GM23338 (cell line): ENCODE results near the gene ABCD2. TPM values are rescaled to one million over a fixed set of nuclear protein-coding genes. Genes with fewer than 3 reads are reported as not detected.

ENCODE experiments used
- ATAC-seq: fragments of 200-7000 bp; cut with Tn5 transposase; 3 replicates; pipeline ENCODE4 v1.9.1; 2020
- DNase-seq: peaks from one replicate; pipeline ENCODE4 v3.0.0-alpha.2; 2015; ENCODE audit warnings: low spot score
- H2AFZ ChIP-seq: fragments of 200-600 bp; sonication (generic); 2 replicates; pipeline ENCODE4 v1.8.0; 2016; ENCODE audit warnings: antibody characterized with exemption, mild to moderate bottlenecking, moderate library complexity
- H3F3A ChIP-seq: fragments of 200-600 bp; sonication (generic); replicated peaks from 2 replicates; pipeline ENCODE4 v1.8.0; 2017; ENCODE audit warnings: antibody characterized with exemption, mixed run types, low read depth
- H3K27ac ChIP-seq: fragments of 200-600 bp; sonication (generic); 2 replicates; pipeline ENCODE4 v1.6.1; 2016; ENCODE audit warnings: low read depth
- H3K27me3 ChIP-seq: fragments of 200-600 bp; sonication (generic); 2 replicates; pipeline ENCODE4 v1.8.0; 2016; ENCODE audit warnings: mild to moderate bottlenecking, mixed run types, moderate library complexity; ENCODE audit not compliant: insufficient read depth
- H3K36me3 ChIP-seq: fragments of 200-600 bp; sonication (generic); 2 replicates; pipeline ENCODE4 v1.8.0; 2016; ENCODE audit warnings: mild to moderate bottlenecking; ENCODE audit not compliant: insufficient read depth
- H3K4me1 ChIP-seq: fragments of 200-600 bp; sonication (generic); 2 replicates; pipeline ENCODE4 v1.8.0; 2016; ENCODE audit warnings: mild to moderate bottlenecking, moderate library complexity; ENCODE audit not compliant: insufficient read depth
- H3K4me2 ChIP-seq: fragments of 200-600 bp; sonication (generic); 2 replicates; pipeline ENCODE4 v1.7.1; 2017; ENCODE audit warnings: mixed run types
- H3K4me3 ChIP-seq: fragments of 200-600 bp; sonication (generic); 2 replicates; pipeline ENCODE4 v1.6.1; 2016; ENCODE audit warnings: mixed run types
- H3K79me2 ChIP-seq: fragments of 200-600 bp; sonication (generic); replicated peaks from 2 replicates; pipeline ENCODE4 v1.8.0; 2017; ENCODE audit warnings: mild to moderate bottlenecking; ENCODE audit not compliant: insufficient read depth
- H3K9me2 ChIP-seq: fragments of 200-600 bp; sonication (generic); 2 replicates; pipeline ENCODE4 v1.8.0; 2017; ENCODE audit not compliant: insufficient read depth
- H4K20me1 ChIP-seq: fragments of 200-600 bp; sonication (generic); replicated peaks from 2 replicates; pipeline ENCODE4 v1.8.0; 2017; ENCODE audit warnings: mild to moderate bottlenecking; ENCODE audit not compliant: insufficient read depth
- H3K27ac Mint-ChIP-seq: 2 replicates; pipeline ENCODE4 v1.8.0; 2020; ENCODE audit warnings: inconsistent platforms, mild to moderate bottlenecking, moderate library complexity, mixed read lengths
- H3K27me3 Mint-ChIP-seq: 3 replicates; pipeline ENCODE4 v1.8.0; 2022; ENCODE audit warnings: low read depth, mild to moderate bottlenecking, moderate library complexity, mixed read lengths, inconsistent platforms; ENCODE audit not compliant: insufficient read depth, poor library complexity
- H3K36me3 Mint-ChIP-seq: 3 replicates; pipeline ENCODE4 v1.8.0; 2021; ENCODE audit warnings: low read depth, mild to moderate bottlenecking, inconsistent platforms, moderate library complexity, mixed read lengths
- H3K4me1 Mint-ChIP-seq: 3 replicates; pipeline ENCODE4 v1.8.0; 2020; ENCODE audit warnings: mild to moderate bottlenecking, inconsistent platforms, mixed read lengths
- H3K4me3 Mint-ChIP-seq: 3 replicates; pipeline ENCODE4 v1.8.0; 2021; ENCODE audit warnings: moderate library complexity, mild to moderate bottlenecking, inconsistent platforms, mixed read lengths
- H3K9me3 Mint-ChIP-seq: 3 replicates; pipeline ENCODE4 v1.8.0; 2020; ENCODE audit warnings: moderate library complexity, mild to moderate bottlenecking, inconsistent platforms, mixed read lengths
- ETS1 ChIP-seq: IDR thresholded peaks from 2 replicates; pipeline ENCODE4 v1.6.1; 2016; ENCODE audit warnings: antibody characterized with exemption
- EZH2 ChIP-seq: fragments of 200-600 bp; sonication (generic); IDR thresholded peaks from one replicate; pipeline ENCODE4 v1.8.0; 2017; ENCODE audit warnings: antibody characterized with exemption, mild to moderate bottlenecking, low read depth; ENCODE audit not compliant: unreplicated experiment
- JUNB ChIP-seq: IDR thresholded peaks from one replicate; pipeline ENCODE4 v1.6.1; 2016; ENCODE audit warnings: antibody characterized with exemption; ENCODE audit not compliant: unreplicated experiment
- NANOG ChIP-seq: IDR thresholded peaks from 2 replicates; pipeline ENCODE4 v1.6.1; 2016; ENCODE audit warnings: antibody characterized with exemption, borderline replicate concordance
- POLR2AphosphoS5 ChIP-seq: IDR thresholded peaks from 2 replicates; pipeline ENCODE4 v1.6.1; 2016; ENCODE audit warnings: antibody characterized with exemption, low read depth
- STAT1 ChIP-seq: IDR thresholded peaks from one replicate; pipeline ENCODE4 v1.6.1; 2016; ENCODE audit warnings: antibody characterized with exemption; ENCODE audit not compliant: unreplicated experiment
- ZNF114 ChIP-seq: fragments of 250-450 bp; sonication (Bioruptor Pico); IDR thresholded peaks from 2 replicates; pipeline ENCODE4 v1.5.0; 2020; ENCODE audit warnings: mild to moderate bottlenecking, moderate library complexity
- ZNF331 ChIP-seq: fragments of 250-450 bp; sonication (Bioruptor Pico); IDR thresholded peaks from 2 replicates; pipeline ENCODE4 v1.5.0; 2020; ENCODE audit warnings: low read depth, mild to moderate bottlenecking, moderate library complexity
- ZNF462 ChIP-seq: fragments of 250-450 bp; sonication (Bioruptor Pico); IDR thresholded peaks from 2 replicates; pipeline ENCODE4 v1.5.0; 2020; ENCODE audit warnings: mild to moderate bottlenecking, moderate library complexity
- polyA plus RNA-seq: library from polyadenylated mRNA; unstranded; fragments of >200 nt; fragmentation: Nextera tagmentation; extraction: Ambion mirVana; gene quantifications from 2 replicates; pipeline ENCODE4 v1.2.1, GENCODE V29; 2016
- total RNA-seq: library from RNA; depleted of rRNA; stranded (reverse); fragments of >200 nt; shearing (Covaris generic); gene quantifications from 2 replicates; pipeline ENCODE4 v1.2.3, GENCODE V29; 2014

ABCD2 gene
- total and polyA plus RNA-seq, 2 experiments from 2014 or later, result not detected

GRCh38 chr12:39505023-39505422 lies 114.6 kb downstream of the ABCD2 start:
- Histone ChIP-seq H3K4me1 (0 out of 2 replicates have a peak, but pooled peaks cover 5% of the 10 kb centered on the region), H3K27me3 (no peaks in the 10 kb centered on the region), H4K20me1 (no peaks in the 10 kb centered on the region), H2AFZ (no peak overlapping the region), H3K4me2 (no peak overlapping the region), H3K79me2 (no peaks in the 10 kb centered on the region), H3K36me3 (no peaks in the 10 kb centered on the region), H3K9me2 (0 out of 2 replicates have a peak, but pooled peaks cover 3% of the 10 kb centered on the region), H3K27ac (no peak overlapping the region), H3F3A (no peaks in the 10 kb centered on the region), H3K4me3 (no peak overlapping the region)
- Mint-ChIP-seq H3K27me3 (peaks cover 2% of the 10 kb centered on the region), H3K27ac (no peak overlapping the region), H3K36me3 (no peaks in the 10 kb centered on the region), H3K9me3 (peaks cover 4% of the 10 kb centered on the region; the same call in 2 of the 3 replicates), H3K4me3 (no peak overlapping the region), H3K4me1 (peaks cover 11% of the 10 kb centered on the region)
- ATAC-seq (0 out of 3 replicates have a peak, but pooled peaks have one; percentile 29), DNase-seq (peak; percentile 9)
- TF ChIP-seq ZNF331 (no peak), ETS1 (no peak), EZH2 (no peak), ZNF462 (CRISPR knock-in tag) (no peak), POLR2AphosphoS5 (no peak), STAT1 (no peak), JUNB (no peak), ZNF114 (no peak), NANOG (no peak)
